Epithelial cell of esophagus (primary cell): ENCODE measurements around the gene HIP1.
"Not testable (repeated sequence)": the region's sequence is repeated elsewhere in the genome, so short reads cannot be mapped to it uniquely, and the experiment has no call there.

Experiments
- DNase-seq: peaks from one replicate; pipeline ENCODE4 v3.0.0; 2010; ENCODE audit warnings: low read depth
- H3K4me3 ChIP-seq: 2 replicates; pipeline ENCODE4 v1.5.1; 2011; ENCODE audit warnings: mild to moderate bottlenecking, low read length, control low read depth
- TF ChIP-seq, protein P1 (sequence below): IDR thresholded peaks from 2 replicates; pipeline ENCODE4 v1.5.1; 2011; ENCODE audit warnings: low read depth, mild to moderate bottlenecking, low read length, control low read depth, inconsistent platforms; ENCODE audit not compliant: insufficient read depth; ENCODE audit errors: missing control alignments

HIP1 gene

DNA sequence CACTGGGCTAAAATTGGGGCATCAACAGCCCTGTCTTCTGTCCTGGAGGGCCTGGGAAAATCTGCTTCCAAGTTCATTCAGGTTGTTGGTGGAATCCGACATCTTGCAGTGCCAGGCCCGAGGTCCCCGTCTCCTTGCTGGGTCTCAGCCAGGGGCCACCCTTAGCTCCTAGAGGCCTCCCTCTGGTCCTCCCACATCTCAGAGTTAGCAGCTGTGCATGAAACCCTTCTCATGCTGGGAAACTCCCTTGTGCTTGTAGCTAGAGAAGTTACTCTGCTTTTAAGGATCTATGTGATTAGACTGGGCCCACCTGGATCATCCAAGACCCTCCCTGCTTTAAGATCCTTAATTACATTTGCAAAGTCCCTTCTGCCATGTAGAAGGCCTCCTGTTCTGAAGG lies 15.3 kb downstream of the HIP1 start:
- DNase-seq, result no peak
- TF ChIP-seq, protein P1, sequence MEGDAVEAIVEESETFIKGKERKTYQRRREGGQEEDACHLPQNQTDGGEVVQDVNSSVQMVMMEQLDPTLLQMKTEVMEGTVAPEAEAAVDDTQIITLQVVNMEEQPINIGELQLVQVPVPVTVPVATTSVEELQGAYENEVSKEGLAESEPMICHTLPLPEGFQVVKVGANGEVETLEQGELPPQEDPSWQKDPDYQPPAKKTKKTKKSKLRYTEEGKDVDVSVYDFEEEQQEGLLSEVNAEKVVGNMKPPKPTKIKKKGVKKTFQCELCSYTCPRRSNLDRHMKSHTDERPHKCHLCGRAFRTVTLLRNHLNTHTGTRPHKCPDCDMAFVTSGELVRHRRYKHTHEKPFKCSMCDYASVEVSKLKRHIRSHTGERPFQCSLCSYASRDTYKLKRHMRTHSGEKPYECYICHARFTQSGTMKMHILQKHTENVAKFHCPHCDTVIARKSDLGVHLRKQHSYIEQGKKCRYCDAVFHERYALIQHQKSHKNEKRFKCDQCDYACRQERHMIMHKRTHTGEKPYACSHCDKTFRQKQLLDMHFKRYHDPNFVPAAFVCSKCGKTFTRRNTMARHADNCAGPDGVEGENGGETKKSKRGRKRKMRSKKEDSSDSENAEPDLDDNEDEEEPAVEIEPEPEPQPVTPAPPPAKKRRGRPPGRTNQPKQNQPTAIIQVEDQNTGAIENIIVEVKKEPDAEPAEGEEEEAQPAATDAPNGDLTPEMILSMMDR, result no peak
- H3K4me3 ChIP-seq, result no peak overlapping the region

DNA sequence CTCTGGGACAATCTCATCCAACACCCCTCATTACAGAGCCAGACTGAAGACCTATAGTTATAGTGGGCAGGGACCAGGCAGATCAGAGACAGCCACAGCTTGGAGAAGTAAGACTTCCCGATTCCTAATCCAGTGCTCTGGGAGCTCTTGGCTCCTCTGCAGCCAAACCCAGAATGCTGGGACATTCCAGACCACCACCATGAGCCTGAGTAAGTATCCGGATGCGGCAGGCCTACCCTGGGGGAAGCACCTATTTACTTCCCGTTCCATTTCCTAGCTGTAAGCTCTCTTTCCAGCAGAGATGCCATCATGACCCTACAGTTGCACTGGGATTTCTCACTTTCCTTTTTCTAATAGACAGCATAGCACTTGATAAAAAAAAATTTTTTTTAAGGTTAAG lies 16.4 kb downstream of the HIP1 start:
- DNase-seq, result no peak
- no peak overlapping the region for H3K4me3 ChIP-seq
- TF ChIP-seq, protein P1, result no peak

DNA sequence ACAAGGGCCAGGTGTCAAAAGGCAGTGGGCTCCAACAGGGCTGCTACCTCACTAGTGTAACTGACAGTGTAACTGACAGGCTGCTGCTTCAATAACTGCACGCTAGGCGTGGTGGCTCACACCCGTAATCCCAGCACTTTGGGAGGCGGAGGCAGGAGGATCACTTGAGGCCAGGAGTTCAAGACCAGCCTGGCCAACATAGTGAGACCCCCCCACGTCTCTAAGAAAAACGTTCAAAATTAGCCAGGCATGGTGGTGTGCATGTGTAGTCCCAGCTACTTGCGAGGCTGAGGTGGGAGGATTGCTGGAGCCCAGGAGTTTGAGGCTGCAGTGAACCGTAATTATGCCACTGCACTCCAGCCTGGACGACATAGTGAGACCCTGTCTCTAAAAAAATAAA lies 16.8 kb downstream of the HIP1 start:
- not testable (repeated sequence) for H3K4me3 ChIP-seq, DNase-seq

DNA sequence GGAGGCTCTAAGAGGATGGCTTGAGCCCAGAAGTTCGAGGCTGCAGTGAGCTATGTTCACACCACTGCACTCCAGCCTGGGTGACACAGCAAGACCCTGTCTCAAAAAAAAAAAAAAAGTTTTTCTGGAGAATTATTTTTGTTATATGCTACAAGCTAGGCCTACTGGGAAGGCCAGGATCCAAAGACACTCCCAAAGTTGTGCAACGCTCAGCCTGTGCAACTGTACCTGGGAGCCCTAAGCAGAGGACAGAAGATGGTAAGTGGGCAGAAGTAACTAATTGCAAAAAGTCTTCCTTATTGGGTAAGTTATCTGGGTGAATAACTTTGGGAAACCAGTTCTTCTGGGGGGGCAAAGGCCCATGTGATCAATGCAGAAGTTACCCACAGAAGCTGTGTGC lies 17.3 kb downstream of the HIP1 start:
- no peak for DNase-seq
- TF ChIP-seq, protein P1, result no peak
- H3K4me3 ChIP-seq, result no peak overlapping the region

DNA sequence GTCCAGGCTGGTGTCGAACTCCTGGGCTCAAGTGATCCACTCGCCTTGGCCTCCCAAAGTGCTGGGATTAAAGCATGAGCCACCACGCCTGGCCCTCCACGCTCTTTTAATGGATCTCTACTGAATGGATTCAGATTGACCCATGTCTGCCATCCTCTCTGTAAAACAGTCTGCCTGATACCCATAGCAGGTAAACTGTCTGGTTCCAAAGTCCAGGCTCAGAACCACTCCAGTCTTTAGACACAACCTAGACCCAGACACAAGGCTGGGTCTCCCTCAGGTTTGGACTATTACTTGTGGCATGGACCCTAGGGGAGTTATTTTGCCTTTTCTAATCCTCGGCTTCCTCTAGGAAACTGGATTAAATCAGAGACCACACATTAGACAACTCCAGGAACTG lies 19.1 kb downstream of the HIP1 start:
- H3K4me3 ChIP-seq, result no peak overlapping the region
- no peak for DNase-seq
- TF ChIP-seq, protein P1, result no peak

DNA sequence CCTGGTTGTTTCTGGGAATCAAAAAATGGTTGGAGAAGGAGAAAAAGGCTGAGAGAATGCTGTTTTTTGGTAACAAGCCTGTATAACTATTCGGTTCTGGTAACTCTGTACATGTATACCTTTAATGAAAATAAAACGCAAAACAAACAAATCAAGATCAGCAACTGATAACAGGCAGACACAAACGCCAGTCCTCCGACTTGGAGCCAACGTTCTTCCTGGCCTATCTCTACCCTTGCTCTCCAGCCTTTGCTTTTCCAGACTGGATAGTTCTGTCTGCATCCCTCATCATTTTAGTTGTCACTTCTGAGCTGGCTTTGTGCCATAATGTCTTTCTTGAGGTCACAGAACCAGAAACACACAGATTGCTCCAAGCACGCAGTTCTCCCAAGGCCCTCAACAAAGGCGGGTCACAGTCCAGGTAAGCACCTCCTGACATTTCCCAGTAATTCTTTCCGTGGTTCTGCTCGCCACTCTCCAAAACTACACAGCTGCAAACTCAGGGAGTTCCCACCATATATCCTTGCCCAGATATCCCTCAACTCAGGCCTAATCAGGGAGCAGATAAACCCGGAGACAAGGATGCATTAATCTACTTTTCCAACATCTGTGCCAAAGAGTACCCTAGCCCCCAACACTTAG lies 20.2 kb downstream of the HIP1 start:
- no peak overlapping the region for H3K4me3 ChIP-seq
- TF ChIP-seq, protein P1, result no peak
- no peak for DNase-seq

DNA sequence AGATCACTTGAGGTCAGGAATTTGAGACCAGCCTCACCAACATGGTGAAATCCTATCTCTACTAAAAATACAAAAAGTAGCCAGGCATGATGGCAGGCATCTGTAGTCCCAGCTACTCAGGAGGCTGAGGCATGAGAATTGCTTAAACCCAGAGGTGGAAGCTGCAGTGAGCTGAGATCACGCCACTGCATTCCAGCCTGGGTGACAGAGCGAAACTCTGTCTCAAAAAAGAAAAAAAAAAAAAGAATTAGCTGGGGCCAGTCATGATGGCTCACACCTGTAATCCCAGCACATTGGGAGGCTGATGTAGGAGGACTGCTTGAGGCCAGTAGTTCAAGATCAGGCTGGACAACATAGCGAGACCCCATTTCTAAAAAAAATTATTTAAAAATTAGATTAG lies 21.0 kb downstream of the HIP1 start:
- H3K4me3 ChIP-seq, result not testable (repeated sequence)

DNA sequence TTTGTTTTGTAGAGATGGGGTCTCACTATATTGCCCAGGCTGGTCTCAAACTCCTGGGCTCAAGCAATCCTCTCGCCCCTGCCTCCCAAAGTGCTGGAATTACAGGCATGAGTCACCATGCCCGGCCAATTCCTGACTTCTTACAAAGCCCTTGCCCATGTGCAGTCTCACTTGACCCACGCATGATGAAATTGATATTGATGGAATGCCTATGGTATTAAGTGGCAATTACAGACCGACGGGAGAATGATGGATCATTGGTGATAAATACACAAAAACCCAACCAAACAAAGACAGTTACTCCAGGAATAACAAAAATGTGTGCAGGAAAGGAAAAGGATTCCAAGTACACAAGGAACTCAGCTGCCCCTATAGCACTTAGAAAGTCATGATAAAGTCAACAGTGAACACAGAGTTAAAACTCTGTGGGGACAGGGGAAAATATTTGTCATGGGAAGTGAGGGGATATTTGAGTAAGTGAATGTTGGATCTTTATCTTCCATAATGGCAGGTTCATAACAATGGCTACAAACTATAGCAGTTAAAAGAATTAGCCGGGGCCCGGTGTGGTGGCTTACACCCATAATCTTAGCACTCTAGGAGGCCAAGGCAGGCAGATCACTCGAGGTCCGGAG lies 21.6 kb downstream of the HIP1 start:
- TF ChIP-seq, protein P1, result no peak
- no peak overlapping the region for H3K4me3 ChIP-seq
- peak; percentile 67 for DNase-seq

More for the DNA sequence above, 21.0 kb downstream of the HIP1 start:
- peak; percentile 42 for DNase-seq
